WI38 (cell line): ENCODE results near the gene VEGFC.

Experiments used
- H3K4me3 ChIP-seq: 2 replicates; pipeline ENCODE4 v1.5.1; 2011; ENCODE audit warnings: low read depth, mild to moderate bottlenecking, control low read depth, low read length
- CTCF ChIP-seq: IDR thresholded peaks from 2 replicates; pipeline ENCODE4 v1.5.1; 2012; ENCODE audit warnings: low read depth, mild to moderate bottlenecking, control low read depth, low read length

The VEGFC gene

GRCh38 chr4:176788248-176788647, 4.5 kb downstream of the VEGFC start:
- no peak for TF ChIP-seq CTCF
- peak overlapping the region; percentile 37 for H3K4me3 ChIP-seq

- no peak overlapping the region for H3K4me3 ChIP-seq
- no peak for TF ChIP-seq CTCF
Observed at GRCh38 chr4:176784816-176785215, 7.9 kb downstream of the VEGFC start.

GRCh38 chr4:176782794-176783193, 9.9 kb downstream of the VEGFC start:
- no peak for TF ChIP-seq CTCF
- no peak overlapping the region for H3K4me3 ChIP-seq

- no peak overlapping the region for H3K4me3 ChIP-seq
Observed at GRCh38 chr4:176782191-176782590, 10.5 kb downstream of the VEGFC start.

GRCh38 chr4:176781739-176782100, 11.0 kb downstream of the VEGFC start:
- no peak overlapping the region for H3K4me3 ChIP-seq
- TF ChIP-seq CTCF = no peak

More at GRCh38 chr4:176782191-176782590, 10.5 kb downstream of the VEGFC start:
- TF ChIP-seq CTCF = no peak

- no peak for TF ChIP-seq CTCF
- H3K4me3 ChIP-seq = no peak overlapping the region
Observed at GRCh38 chr4:176780995-176781738, 11.6 kb downstream of the VEGFC start.

GRCh38 chr4:176779421-176779820, 13.3 kb downstream of the VEGFC start:
- no peak for TF ChIP-seq CTCF
- no peak overlapping the region for H3K4me3 ChIP-seq
